Activated CD4-positive, alpha-beta T cell treated with anti-CD3 and anti-CD28 coated beads, Interleukin-2, amount 10 ng/mL, durations not matched to agents 24 days and 14 days (primary cell): ENCODE measurements around the gene CORO1C. TPM values are rescaled to one million over a fixed set of nuclear protein-coding genes. Genes with fewer than 3 reads are reported as not detected.
"Not testable (repeated sequence)": the region's sequence is repeated elsewhere in the genome, so short reads cannot be mapped to it uniquely, and the experiment has no call there.

ENCODE experiments used
- DNase-seq: peaks from one replicate; pipeline ENCODE4 v3.0.0; 2022
- H3K27ac Mint-ChIP-seq: one replicate; pipeline ENCODE4 v1.8.0; 2022; ENCODE audit warnings: mild to moderate bottlenecking, mixed read lengths
- H3K27me3 Mint-ChIP-seq: one replicate; pipeline ENCODE4 v1.8.0; 2022; ENCODE audit warnings: mixed read lengths
- H3K36me3 Mint-ChIP-seq: one replicate; pipeline ENCODE4 v1.8.0; 2022; ENCODE audit warnings: low read depth, mild to moderate bottlenecking, mixed read lengths
- H3K4me1 Mint-ChIP-seq: one replicate; pipeline ENCODE4 v1.8.0; 2021; ENCODE audit warnings: mixed read lengths
- H3K4me3 Mint-ChIP-seq: one replicate; pipeline ENCODE4 v1.8.0; 2022; ENCODE audit warnings: mild to moderate bottlenecking, moderate library complexity, mixed read lengths
- H3K9me3 Mint-ChIP-seq: one replicate; pipeline ENCODE4 v1.8.0; 2021; ENCODE audit warnings: mixed read lengths
- intact Hi-C: fragments of 100-400 bp; cut with micrococcal nuclease; formaldehyde crosslinking; loops from one replicate; pipeline ENCODE4 v1.15.1; 2023
- total RNA-seq: library from RNA; stranded (reverse); gene quantifications from 2 replicates; pipeline ENCODE4 v1.2.3, GENCODE V29; 2022

CORO1C gene
- total RNA-seq, 1 donor from 2014 or later: 70.1 TPM

DNA sequence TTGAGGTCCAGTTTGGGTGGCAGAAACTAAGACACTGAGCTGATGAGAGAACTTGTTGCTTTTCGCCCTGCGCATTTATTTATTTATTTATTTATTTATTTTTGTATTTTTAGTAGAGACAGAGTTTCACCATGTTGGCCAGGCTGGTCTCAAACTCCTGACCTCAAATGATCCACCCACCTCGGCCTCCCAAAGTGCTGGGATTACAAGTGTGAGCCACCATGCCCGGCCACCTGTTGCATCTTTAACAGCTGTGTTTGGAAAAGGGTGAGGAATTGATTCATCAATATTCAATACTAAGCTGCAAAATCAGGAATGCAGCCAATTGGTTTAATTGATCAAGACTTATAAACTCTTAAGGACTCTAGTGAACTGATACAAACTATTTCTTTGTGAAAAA, 73.2 kb downstream of the CORO1C start:
- H3K27me3 Mint-ChIP-seq: not testable (repeated sequence)

DNA sequence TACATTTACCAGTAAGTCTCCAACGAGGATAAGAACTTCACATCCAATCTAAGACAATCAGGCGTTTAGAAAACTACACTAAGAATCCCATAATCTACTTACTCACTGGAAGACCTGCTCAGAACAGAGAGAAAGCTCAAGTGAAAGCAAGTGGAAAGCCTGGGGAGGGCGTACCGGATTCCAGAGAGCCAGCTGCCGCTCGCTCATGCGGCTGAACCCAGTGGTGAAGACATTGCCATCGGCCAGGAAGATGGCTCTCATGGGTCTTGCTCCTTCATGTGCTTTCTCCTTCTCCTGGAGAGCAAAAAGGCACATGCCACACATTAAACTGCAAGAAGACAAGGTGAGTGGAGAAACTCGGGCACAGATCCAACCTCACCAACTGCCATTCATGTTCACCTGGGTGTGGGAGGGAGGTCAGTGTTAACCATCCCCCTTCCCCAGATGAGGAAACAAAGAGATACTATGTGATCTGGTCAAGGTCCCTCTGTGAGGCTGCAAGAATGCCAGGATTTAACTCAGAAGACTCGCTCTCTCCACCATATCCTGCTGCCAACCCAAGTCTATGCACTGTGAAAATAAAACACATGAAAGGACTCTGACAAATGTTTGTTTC, 74.1 kb downstream of the CORO1C start:
- Mint-ChIP-seq H3K36me3 (peaks cover 22% of the 10 kb centered on the region), H3K27ac (no peak overlapping the region), H3K4me3 (no peak overlapping the region), H3K27me3 (no peaks in the 10 kb centered on the region), H3K4me1 (peaks cover 7% of the 10 kb centered on the region), H3K9me3 (no peaks in the 10 kb centered on the region)
- DNase-seq: no peak
- intact Hi-C loops: no loop called here

More for the DNA sequence above, 73.2 kb downstream of the CORO1C start:
- DNase-seq, H3K9me3 Mint-ChIP-seq, intact Hi-C loops, H3K27ac Mint-ChIP-seq, H3K4me3 Mint-ChIP-seq, H3K4me1 Mint-ChIP-seq: not testable (repeated sequence)
- peaks cover 18% of the 10 kb centered on the region for H3K36me3 Mint-ChIP-seq

DNA sequence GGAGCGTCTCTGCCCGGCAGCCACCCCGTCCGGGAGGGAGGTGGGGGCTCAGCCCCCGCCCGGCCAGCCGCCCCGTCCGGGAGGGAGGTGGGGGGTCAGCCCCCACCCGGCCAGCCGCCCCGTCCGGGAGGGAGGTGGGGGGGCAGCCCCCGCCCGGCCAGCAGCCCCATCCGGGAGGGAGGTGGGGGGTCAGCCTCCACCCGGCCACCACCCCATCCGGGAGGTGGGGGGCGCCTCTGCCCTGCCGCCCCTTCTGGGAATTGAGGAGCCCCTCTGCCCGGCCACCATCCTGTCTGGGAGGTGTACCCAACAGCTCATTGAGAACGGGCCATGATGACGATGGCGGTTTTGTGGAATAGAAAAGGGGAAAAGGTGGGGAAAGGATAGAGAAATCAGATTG, 75.1 kb downstream of the CORO1C start:
- intact Hi-C loops: not testable (repeated sequence)

DNA sequence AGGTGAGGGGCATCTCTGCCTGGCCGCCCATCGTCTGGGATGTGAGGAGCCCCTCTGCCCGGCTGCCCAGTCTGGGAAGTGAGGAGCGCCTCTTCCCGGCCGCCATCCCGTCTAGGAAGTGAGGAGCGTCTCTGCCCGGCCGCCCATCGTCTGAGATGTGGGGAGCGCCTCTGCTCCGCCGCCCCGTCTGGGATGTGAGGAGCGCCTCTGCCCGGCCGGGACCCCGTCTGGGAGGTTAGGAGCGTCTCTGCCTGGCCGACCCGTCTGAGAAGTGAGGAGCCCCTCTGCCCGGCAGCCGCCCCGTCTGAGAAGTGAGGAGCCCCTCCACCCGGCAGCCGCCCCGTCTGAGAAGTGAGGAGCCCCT, 75.5 kb downstream of the CORO1C start:
- H3K9me3 Mint-ChIP-seq, intact Hi-C loops, DNase-seq, H3K27me3 Mint-ChIP-seq, H3K4me3 Mint-ChIP-seq, H3K27ac Mint-ChIP-seq: not testable (repeated sequence)
- peaks cover 29% of the 10 kb centered on the region for H3K36me3 Mint-ChIP-seq
- H3K4me1 Mint-ChIP-seq: peaks cover 11% of the 10 kb centered on the region

More for the DNA sequence above, 75.1 kb downstream of the CORO1C start:
- H3K27ac Mint-ChIP-seq, H3K27me3 Mint-ChIP-seq, H3K4me3 Mint-ChIP-seq, DNase-seq, H3K9me3 Mint-ChIP-seq: not testable (repeated sequence)
- H3K36me3 Mint-ChIP-seq: peaks cover 29% of the 10 kb centered on the region
- H3K4me1 Mint-ChIP-seq: peaks cover 11% of the 10 kb centered on the region

DNA sequence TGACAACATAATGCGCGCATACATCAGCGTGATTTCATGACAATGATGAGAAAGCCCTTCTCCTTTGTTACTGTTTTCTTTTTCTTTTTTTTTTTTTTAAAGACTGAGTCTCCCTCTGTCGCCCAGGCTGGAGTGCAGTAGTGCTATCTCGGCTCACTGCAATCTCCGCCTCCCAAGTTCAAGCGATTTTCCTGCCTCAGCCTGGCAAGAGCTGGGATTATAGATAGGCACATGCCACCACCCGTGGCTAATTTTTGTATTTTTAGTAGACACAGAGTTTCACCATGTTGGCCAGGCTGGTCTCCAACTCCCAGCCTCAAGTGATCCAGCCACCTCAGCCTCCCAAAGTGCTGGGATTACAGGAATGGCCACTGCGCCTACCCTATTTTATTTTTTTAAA, 76.7 kb downstream of the CORO1C start:
- intact Hi-C loops, H3K4me3 Mint-ChIP-seq, H3K27ac Mint-ChIP-seq, DNase-seq, H3K27me3 Mint-ChIP-seq, H3K9me3 Mint-ChIP-seq: not testable (repeated sequence)
- Mint-ChIP-seq H3K4me1 (peaks cover 11% of the 10 kb centered on the region), H3K36me3 (peaks cover 30% of the 10 kb centered on the region)

DNA sequence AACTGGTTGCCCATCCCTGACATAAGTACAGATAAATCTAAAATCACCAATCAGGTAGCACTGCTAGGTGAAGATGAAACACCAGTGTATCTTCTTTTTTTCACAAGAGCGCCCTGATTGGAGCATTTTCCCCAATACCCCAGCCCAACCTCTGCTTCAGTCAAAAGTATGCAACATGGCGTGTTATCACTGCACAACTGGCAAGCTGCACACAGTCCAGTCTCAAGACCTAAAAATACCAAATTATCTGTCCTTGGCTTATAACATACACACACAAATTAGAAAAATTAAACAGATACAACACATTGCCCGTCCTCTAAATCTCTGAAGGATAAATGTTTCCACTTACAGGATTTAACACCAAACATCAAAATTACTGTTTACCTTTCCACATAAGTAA, 77.4 kb downstream of the CORO1C start:
- DNase-seq: no peak
- Mint-ChIP-seq H3K4me1 (peaks cover 18% of the 10 kb centered on the region), H3K27me3 (no peaks in the 10 kb centered on the region), H3K4me3 (no peak overlapping the region), H3K36me3 (peaks cover 31% of the 10 kb centered on the region), H3K9me3 (no peaks in the 10 kb centered on the region), H3K27ac (peak overlapping the region; percentile 9)
- intact Hi-C loops: no loop called here

DNA sequence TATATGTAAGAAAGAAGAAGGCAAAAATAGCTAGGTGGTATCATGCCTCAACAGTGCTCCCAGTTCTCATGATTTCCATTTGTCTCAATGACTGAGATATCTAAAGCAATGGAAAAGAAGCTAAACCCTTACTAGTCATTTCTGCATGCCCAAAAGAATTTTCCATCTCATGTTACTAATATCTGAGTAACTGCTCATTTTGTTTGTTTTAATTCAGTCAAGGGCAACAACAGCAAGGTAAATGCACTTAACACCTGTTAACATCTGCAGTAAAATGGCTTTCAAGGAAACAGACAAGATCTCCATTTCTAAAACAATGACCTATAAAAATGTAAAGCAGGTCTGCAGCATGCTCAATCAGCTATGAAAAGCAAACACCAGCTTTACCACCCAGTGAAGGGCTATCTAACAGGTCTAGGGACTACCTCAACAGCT, 78.2 kb downstream of the CORO1C start:
- Mint-ChIP-seq H3K9me3 (no peaks in the 10 kb centered on the region), H3K36me3 (peaks cover 28% of the 10 kb centered on the region), H3K27ac (peak overlapping the region; percentile 57), H3K4me3 (no peak overlapping the region), H3K27me3 (no peaks in the 10 kb centered on the region), H3K4me1 (peaks cover 19% of the 10 kb centered on the region)
- no peak for DNase-seq
- intact Hi-C loops: no loop called here

DNA sequence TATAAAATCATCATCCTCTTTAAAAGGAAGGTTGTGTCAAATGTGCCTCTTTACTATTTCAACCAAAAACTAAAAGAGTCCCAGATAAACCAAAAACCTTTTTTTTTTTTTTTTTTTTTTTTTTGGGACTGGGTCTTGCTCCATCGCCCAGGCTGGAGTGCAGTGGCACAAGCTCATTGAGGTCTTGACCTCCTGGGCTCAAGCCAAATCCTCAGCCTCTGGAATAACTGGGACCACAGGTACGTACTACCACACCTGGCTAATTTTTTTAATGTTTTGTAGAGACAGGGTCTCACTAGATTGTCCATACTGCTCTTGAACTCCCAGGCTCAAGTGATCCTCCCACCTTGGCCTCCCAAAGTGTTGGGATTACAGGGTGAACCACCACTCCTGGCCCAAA, 81.2 kb downstream of the CORO1C start:
- intact Hi-C loops: no loop called here
- Mint-ChIP-seq H3K27ac (no peak overlapping the region), H3K4me1 (peaks cover 41% of the 10 kb centered on the region), H3K36me3 (peaks cover 17% of the 10 kb centered on the region), H3K4me3 (no peak overlapping the region), H3K27me3 (no peaks in the 10 kb centered on the region), H3K9me3 (no peaks in the 10 kb centered on the region)
- DNase-seq: no peak

DNA sequence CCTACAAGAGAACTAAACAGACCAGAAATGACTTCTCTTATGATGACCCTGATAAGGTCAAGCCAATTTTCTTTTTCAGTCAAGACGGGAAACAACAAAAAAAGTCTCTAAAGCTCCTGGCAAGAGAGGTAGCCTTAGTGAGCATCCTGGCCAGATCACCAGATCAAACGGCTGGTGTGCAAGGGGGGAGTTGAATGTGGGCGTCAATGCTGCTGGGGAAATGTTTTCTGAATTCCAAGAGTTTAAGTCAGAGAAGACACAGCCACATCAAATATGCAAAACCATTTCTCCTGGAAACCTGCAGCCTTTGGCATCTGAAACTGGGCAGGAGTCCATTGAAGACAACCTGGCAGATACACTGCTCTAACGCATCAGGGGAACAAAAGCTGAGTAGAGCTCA, 81.6 kb downstream of the CORO1C start:
- peaks cover 43% of the 10 kb centered on the region for H3K4me1 Mint-ChIP-seq
- no peak for DNase-seq
- no peak overlapping the region for H3K27ac Mint-ChIP-seq
- no peaks in the 10 kb centered on the region for H3K9me3 Mint-ChIP-seq
- intact Hi-C loops: no loop called here
- peaks cover 19% of the 10 kb centered on the region for H3K36me3 Mint-ChIP-seq
- H3K4me3 Mint-ChIP-seq: no peak overlapping the region
- no peaks in the 10 kb centered on the region for H3K27me3 Mint-ChIP-seq

DNA sequence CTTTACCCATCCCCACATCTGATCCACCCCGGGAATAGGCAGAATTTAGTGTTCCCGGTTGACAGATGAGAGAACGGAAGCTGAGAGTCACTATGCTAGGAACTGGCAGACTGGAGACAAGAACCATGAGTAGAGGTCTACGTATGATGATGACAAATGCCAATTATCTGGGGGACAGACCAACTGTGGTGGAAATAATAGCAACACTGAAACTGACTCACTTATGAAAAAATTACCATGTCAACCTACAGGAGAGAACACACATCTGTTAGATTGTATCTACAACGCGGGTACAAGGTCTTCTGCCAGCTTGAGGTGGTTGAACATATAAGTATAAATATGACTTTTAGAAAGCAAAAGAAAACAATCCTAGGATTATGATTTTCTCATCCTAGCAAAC, 82.2 kb downstream of the CORO1C start:
- intact Hi-C loops: no loop called here
- Mint-ChIP-seq H3K27ac (peak overlapping the region; percentile 51), H3K9me3 (no peaks in the 10 kb centered on the region), H3K27me3 (no peaks in the 10 kb centered on the region), H3K4me3 (no peak overlapping the region), H3K36me3 (peaks cover 19% of the 10 kb centered on the region), H3K4me1 (peaks cover 43% of the 10 kb centered on the region)
- no peak for DNase-seq

DNA sequence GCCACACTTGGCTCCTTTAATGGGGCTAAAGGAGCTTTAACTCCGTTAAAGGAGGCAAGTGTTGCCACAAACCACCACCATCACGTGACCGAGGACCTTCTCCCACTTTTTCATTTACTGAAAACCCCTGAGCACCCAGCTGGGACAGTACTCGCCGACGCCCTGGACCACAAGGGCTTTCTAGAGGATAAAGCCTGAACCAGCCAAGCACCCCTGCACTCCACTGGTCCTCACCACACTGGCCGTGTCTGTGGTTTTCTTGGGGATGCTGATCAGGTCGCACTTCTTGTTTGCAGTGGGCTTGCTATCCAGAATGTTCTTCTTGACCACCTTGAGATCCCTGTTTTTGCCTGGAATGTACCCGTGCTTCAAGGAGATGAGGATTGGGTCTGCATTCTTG, 82.9 kb downstream of the CORO1C start:
- H3K4me1 Mint-ChIP-seq: peaks cover 43% of the 10 kb centered on the region
- no peak overlapping the region for H3K4me3 Mint-ChIP-seq

DNA sequence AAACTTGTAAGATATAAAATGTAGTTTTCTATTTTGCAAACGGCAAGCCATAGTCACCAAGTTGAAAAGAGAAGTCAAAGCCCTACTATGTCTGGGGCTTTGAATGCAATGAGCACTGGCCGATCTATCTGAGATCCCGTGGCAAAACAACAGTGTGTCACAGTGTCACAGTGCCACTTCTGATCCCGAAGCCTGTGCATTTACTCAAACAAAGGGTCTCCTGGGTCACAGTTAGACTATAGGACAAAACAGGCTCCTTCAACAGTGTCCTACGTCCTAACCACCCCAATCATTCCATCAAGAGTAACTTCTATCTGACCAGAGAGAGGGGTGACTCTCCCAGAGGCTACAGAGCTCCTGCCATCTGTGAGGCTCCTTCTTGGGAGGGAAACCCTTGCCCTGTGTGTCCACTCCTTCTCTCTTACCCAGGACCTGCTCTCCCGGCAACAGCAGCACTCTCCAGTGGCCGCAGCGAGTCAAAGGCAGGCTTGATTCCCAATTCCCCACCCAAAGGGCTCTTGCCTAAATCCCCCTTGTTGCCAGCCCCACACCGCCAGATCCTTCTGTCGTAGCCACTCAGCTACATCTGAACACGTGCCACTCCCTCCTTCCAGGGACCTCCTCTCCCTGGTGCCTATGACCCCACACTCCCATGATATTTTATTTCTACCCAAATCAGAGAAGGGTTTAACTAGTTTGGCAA, 83.6 kb downstream of the CORO1C start:
- Mint-ChIP-seq H3K36me3 (peaks cover 17% of the 10 kb centered on the region), H3K27me3 (no peaks in the 10 kb centered on the region), H3K4me1 (peaks cover 37% of the 10 kb centered on the region), H3K4me3 (no peak overlapping the region), H3K9me3 (no peaks in the 10 kb centered on the region), H3K27ac (peak overlapping the region; percentile 0)
- intact Hi-C loops: no loop called here
- no peak for DNase-seq

More for the DNA sequence above, 82.9 kb downstream of the CORO1C start:
- Mint-ChIP-seq H3K9me3 (no peaks in the 10 kb centered on the region), H3K27me3 (no peaks in the 10 kb centered on the region), H3K36me3 (peaks cover 19% of the 10 kb centered on the region), H3K27ac (no peak overlapping the region)
- intact Hi-C loops: no loop called here
- no peak for DNase-seq

DNA sequence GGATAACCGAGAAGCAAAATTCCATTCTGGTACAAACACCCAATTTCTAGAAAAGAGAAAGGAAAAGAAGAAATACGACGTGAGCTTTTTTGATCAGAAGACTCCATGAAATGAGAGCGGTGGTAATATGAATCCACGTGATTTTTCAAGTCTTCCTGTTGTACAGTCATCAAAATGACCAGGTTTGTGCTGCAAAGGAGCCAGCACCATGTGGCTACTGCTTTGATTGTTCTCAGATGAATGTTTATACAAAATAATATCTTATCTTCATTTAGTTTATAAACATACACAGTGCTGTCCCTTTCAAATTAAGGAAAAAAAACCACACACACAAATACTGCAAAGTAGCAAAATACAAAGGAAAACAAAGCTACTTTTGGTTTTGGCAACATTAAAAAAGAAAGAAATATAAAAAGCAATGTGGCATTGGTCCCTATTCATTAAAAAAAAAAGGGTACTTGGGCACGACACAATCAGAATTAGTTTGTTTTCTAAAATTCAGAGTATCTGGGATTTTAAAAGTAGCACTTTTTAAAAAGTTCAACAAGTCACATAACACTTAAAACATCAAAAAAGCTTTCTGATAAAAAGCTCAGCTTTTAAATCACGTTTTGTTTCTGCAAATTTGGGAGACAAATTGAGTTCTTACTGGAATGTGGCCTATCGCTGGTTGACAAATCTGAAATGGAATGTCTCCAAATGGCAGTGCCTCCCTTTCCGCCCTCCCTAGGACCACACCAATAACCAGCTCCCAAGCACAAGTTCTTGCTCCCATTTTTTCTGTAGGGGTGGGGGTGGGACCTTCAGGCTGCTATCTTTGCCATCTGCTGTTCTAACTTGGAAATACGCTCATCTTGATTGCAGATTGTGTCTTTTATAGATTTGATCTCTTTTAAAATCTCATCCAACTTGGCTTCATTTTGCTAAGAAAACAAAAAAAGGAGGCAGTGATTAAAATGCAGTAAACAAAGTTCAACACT, 84.4 kb downstream of the CORO1C start:
- H3K9me3 Mint-ChIP-seq: no peaks in the 10 kb centered on the region
- peak overlapping the region; percentile 68 for H3K4me3 Mint-ChIP-seq
- no peaks in the 10 kb centered on the region for H3K27me3 Mint-ChIP-seq
- H3K36me3 Mint-ChIP-seq: peaks cover 15% of the 10 kb centered on the region
- no peak for DNase-seq
- peak overlapping the region; percentile 83 for H3K27ac Mint-ChIP-seq
- H3K4me1 Mint-ChIP-seq: peaks cover 40% of the 10 kb centered on the region
- intact Hi-C loops: no loop called here
